ENCODE data around the gene FRRS1. TPM values are rescaled to one million over a fixed set of nuclear protein-coding genes. Genes with fewer than 3 reads are reported as not detected.

The FRRS1 gene
- polyA plus RNA-seq, 1 experiment, result 0.93 TPM

DNA sequence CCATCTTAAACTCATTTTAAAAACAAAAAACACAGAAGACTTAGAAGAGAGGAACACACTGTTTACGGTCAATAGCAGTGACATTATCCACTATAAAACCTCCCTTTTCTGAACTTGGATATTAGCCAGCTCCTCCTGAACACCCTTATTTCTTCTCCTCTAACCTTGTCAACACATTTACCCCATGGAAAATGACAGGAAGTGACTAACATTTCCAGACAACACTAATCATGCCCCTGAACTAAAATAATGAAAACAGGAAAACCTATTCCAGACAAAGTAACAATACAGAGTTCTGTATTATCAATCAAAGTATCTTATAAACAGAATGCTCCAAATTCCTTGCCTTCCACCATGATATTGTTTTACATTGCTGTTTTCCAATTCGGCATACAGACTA, 75.3 kb downstream of the FRRS1 start:
- TF ChIP-seq, protein P1, sequence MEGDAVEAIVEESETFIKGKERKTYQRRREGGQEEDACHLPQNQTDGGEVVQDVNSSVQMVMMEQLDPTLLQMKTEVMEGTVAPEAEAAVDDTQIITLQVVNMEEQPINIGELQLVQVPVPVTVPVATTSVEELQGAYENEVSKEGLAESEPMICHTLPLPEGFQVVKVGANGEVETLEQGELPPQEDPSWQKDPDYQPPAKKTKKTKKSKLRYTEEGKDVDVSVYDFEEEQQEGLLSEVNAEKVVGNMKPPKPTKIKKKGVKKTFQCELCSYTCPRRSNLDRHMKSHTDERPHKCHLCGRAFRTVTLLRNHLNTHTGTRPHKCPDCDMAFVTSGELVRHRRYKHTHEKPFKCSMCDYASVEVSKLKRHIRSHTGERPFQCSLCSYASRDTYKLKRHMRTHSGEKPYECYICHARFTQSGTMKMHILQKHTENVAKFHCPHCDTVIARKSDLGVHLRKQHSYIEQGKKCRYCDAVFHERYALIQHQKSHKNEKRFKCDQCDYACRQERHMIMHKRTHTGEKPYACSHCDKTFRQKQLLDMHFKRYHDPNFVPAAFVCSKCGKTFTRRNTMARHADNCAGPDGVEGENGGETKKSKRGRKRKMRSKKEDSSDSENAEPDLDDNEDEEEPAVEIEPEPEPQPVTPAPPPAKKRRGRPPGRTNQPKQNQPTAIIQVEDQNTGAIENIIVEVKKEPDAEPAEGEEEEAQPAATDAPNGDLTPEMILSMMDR (IDR thresholded peaks at IDR 0.05; ENCODE audit: insufficient read depth, low read depth, low read length), result no peak
- no peak for DNase-seq (ENCODE audit: low read depth)
- no peak overlapping the region for H3K4me3 ChIP-seq (ENCODE audit: low read depth, low read length)
- CTCF ChIA-PET, result interaction anchor here (0.9 to 4.7 kb wide), 2 partner anchors 15 to 141 kb away, joined by 3 to 19 read pairs; no protein-coding TSS in a partner anchor
- POLR2A ChIA-PET, result no interaction called here
- H3K36me3 ChIP-seq (ENCODE audit: control insufficient read depth, insufficient read depth, low read length), result no peaks in the 10 kb centered on the region
- H3K27me3 ChIP-seq (ENCODE audit: control insufficient read depth, insufficient read depth, low read length), result no peaks in the 10 kb centered on the region; the same call in 1 of the 2 replicates

GRCh38 chr1:99685516-99686180, 80.8 kb downstream of the FRRS1 start:
- DNase-seq (ENCODE audit: low read depth), result peak; percentile 68
- H3K4me3 ChIP-seq (ENCODE audit: low read depth, low read length), result no peak overlapping the region
- TF ChIP-seq, protein P1 (IDR thresholded peaks at IDR 0.05; ENCODE audit: insufficient read depth, low read depth, low read length), result peak; percentile 58
- no peaks in the 10 kb centered on the region for H3K36me3 ChIP-seq (ENCODE audit: control insufficient read depth, insufficient read depth, low read length)
- POLR2A ChIA-PET, result interaction anchor here (0.6 kb wide), 1 partner anchor 1111 kb away, joined by 3 read pairs; no protein-coding TSS in a partner anchor
- H3K27me3 ChIP-seq (ENCODE audit: control insufficient read depth, insufficient read depth, low read length), result no peaks in the 10 kb centered on the region
- CTCF ChIA-PET, result interaction anchor here (0.6 to 2.3 kb wide), 16 partner anchors 9 to 774 kb away, joined by 3 to 14 read pairs (median 4); partner anchors contain the start of gene PALMD

DNA sequence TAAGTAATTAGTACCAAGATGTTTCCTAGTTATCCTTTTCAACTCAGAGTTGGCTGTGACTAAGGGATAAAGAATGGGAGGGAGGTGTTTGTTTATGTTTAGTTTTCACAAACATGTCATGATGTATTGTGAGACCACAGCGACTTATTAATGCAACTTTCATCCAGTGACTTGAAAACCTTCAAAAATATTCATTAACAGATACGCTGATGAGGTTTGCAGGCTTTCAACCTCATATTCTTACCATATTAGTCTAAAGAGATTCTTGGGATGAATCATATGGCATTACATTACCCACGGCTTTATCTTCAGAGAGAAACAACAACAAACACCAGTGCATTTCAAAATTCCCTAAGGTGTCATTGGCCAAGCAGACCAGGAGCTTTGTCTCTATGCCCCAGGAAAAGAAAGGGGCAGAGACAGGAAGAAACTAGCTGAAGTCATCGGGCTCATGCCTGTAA, 84.1 kb downstream of the FRRS1 start:
- Histone ChIP-seq H3K4me3 (ENCODE audit: low read depth, low read length) (no peak overlapping the region), H3K36me3 (ENCODE audit: control insufficient read depth, insufficient read depth, low read length) (no peaks in the 10 kb centered on the region), H3K27me3 (ENCODE audit: control insufficient read depth, insufficient read depth, low read length) (no peaks in the 10 kb centered on the region)
- TF ChIP-seq, protein P1 (IDR thresholded peaks at IDR 0.05; ENCODE audit: insufficient read depth, low read depth, low read length), result no peak
- CTCF ChIA-PET, result interaction anchor here (1.4 kb wide), 1 partner anchor 8 kb away, joined by 4 read pairs; no protein-coding TSS in a partner anchor
- POLR2A ChIA-PET, result no interaction called here
- DNase-seq (ENCODE audit: low read depth), result no peak

- Histone ChIP-seq H3K27me3 (ENCODE audit: control insufficient read depth, insufficient read depth, low read length) (no peaks in the 10 kb centered on the region), H3K36me3 (ENCODE audit: control insufficient read depth, insufficient read depth, low read length) (no peaks in the 10 kb centered on the region), H3K4me3 (ENCODE audit: low read depth, low read length) (no peak overlapping the region)
- ChIA-PET POLR2A (no interaction called here), CTCF (interaction anchor here (0.7 kb wide), 1 partner anchor 143 kb away, joined by 4 read pairs; no protein-coding TSS in a partner anchor)
- DNase-seq (ENCODE audit: low read depth), result no peak
- TF ChIP-seq, protein P1 (IDR thresholded peaks at IDR 0.05; ENCODE audit: insufficient read depth, low read depth, low read length), result no peak
Measured at GRCh38 chr1:99681583-99681982, 84.9 kb downstream of the FRRS1 start.

- TF ChIP-seq, protein P1 (IDR thresholded peaks at IDR 0.05; ENCODE audit: insufficient read depth, low read depth, low read length), result no peak
- POLR2A ChIA-PET, result no interaction called here
- Histone ChIP-seq H3K4me3 (ENCODE audit: low read depth, low read length) (no peak overlapping the region), H3K27me3 (ENCODE audit: control insufficient read depth, insufficient read depth, low read length) (no peaks in the 10 kb centered on the region), H3K36me3 (ENCODE audit: control insufficient read depth, insufficient read depth, low read length) (no peaks in the 10 kb centered on the region)
- DNase-seq (ENCODE audit: low read depth), result no peak
- CTCF ChIA-PET, result interaction anchor here (1.0 to 1.2 kb wide), 2 partner anchors 13 to 198 kb away, joined by 3 read pairs; no protein-coding TSS in a partner anchor
Measured at GRCh38 chr1:99680270-99680669, 86.2 kb downstream of the FRRS1 start.
